Measurements from ENCODE around the gene FNDC1. TPM values are rescaled to one million over a fixed set of nuclear protein-coding genes. Genes with fewer than 3 reads are reported as not detected.

FNDC1 gene
- total and polyA plus RNA-seq, 4 donors = 0.06 to 8.6 (median 0.31) TPM

DNA sequence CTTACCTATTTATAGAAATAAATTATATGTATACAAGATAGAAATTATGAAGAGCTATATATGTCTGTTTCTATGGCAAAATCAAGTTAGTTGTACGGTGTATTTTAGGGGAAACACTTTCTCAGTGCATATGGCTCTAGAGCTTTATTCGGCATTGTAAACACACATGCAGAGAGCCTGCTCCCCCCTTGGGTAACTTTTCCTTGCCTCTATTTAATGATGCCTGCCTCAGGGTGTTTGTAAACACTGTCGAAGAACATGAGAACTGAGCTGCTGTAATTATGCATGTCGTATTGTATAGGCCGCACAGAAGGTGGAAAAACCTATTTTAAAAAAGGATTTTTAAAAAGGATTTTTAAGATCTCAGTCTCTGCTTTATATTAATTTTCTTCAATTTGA is 133.4 kb downstream of the FNDC1 start:
- TF ChIP-seq, protein P1, sequence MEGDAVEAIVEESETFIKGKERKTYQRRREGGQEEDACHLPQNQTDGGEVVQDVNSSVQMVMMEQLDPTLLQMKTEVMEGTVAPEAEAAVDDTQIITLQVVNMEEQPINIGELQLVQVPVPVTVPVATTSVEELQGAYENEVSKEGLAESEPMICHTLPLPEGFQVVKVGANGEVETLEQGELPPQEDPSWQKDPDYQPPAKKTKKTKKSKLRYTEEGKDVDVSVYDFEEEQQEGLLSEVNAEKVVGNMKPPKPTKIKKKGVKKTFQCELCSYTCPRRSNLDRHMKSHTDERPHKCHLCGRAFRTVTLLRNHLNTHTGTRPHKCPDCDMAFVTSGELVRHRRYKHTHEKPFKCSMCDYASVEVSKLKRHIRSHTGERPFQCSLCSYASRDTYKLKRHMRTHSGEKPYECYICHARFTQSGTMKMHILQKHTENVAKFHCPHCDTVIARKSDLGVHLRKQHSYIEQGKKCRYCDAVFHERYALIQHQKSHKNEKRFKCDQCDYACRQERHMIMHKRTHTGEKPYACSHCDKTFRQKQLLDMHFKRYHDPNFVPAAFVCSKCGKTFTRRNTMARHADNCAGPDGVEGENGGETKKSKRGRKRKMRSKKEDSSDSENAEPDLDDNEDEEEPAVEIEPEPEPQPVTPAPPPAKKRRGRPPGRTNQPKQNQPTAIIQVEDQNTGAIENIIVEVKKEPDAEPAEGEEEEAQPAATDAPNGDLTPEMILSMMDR (IDR thresholded peaks at IDR 0.05; ENCODE audit: control extremely low read depth, extremely low read depth) = no peak
- no peak overlapping the region for H3K4me3 ChIP-seq
- 66 to 69% methylated on average over 5 of the region's 5 CpGs for WGBS, 2 donors
- no peak for ATAC-seq (ENCODE audit: insufficient read depth, low FRiP score)
- no peak overlapping the region for H3K27ac ChIP-seq (ENCODE audit: low read depth in 1 of 2, low read length in 1 of 2)
- peaks cover 0 to 4% (median 0%) of the 10 kb centered on the region in 4 donors for H3K9me3 ChIP-seq (ENCODE audit: control insufficient read depth in 4 of 4, insufficient read depth in 3 of 4, low read length in 3 of 4)
- H3K36me3 ChIP-seq (ENCODE audit: control insufficient read depth in 4 of 4, insufficient read depth in 4 of 4, low read length in 4 of 4) = no peaks in the 10 kb centered on the region
- no peak overlapping the region for H3K9ac ChIP-seq (ENCODE audit: insufficient read depth in 1 of 2, low read length in 2 of 2)
- H3K27me3 ChIP-seq (ENCODE audit: control insufficient read depth in 3 of 3, insufficient read depth in 3 of 3, low read length in 2 of 3) = no peaks in the 10 kb centered on the region
- no peaks in the 10 kb centered on the region for H3K4me1 ChIP-seq (ENCODE audit: control insufficient read depth in 5 of 5, insufficient read depth in 5 of 5, low read length in 5 of 5)
- no peak for DNase-seq

DNA sequence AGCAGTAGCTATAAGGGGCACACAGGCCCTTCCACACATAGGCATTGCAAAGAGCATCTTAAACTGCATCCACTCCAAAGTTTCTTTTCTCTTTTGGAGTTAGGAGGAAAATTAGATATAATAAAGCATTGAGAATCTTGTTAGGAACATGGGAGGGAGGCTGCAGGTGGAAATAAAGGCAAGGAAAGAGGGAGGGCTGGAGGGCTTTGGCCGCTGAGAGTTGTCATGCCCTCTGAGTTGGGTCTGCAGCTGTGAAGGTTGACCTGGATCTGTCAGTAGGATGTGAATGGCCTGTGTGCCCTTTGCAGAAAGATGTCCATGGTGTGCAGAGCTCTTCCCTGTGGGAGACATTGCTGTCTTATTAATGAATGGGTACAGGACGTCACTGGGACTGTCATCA is 134.0 kb downstream of the FNDC1 start:
- no peak overlapping the region for H3K9ac ChIP-seq (ENCODE audit: insufficient read depth in 1 of 2, low read length in 2 of 2)
- ATAC-seq (ENCODE audit: insufficient read depth, low FRiP score) = no peak
- DNase-seq = no peak
- TF ChIP-seq, protein P1 (IDR thresholded peaks at IDR 0.05; ENCODE audit: control extremely low read depth, extremely low read depth) = no peak
- no peak overlapping the region for H3K27ac ChIP-seq (ENCODE audit: low read depth in 1 of 2, low read length in 1 of 2)
- no peaks in the 10 kb centered on the region for H3K27me3 ChIP-seq (ENCODE audit: control insufficient read depth in 3 of 3, insufficient read depth in 3 of 3, low read length in 2 of 3)
- no peak overlapping the region for H3K4me3 ChIP-seq
- H3K9me3 ChIP-seq (ENCODE audit: control insufficient read depth in 4 of 4, insufficient read depth in 3 of 4, low read length in 3 of 4) = peaks cover 0 to 4% (median 0%) of the 10 kb centered on the region in 4 donors
- H3K4me1 ChIP-seq (ENCODE audit: control insufficient read depth in 5 of 5, insufficient read depth in 5 of 5, low read length in 5 of 5) = no peaks in the 10 kb centered on the region
- no peaks in the 10 kb centered on the region for H3K36me3 ChIP-seq (ENCODE audit: control insufficient read depth in 4 of 4, insufficient read depth in 4 of 4, low read length in 4 of 4)
- WGBS, 2 donors = 76 to 96% methylated on average over 2 of the region's 2 CpGs

DNA sequence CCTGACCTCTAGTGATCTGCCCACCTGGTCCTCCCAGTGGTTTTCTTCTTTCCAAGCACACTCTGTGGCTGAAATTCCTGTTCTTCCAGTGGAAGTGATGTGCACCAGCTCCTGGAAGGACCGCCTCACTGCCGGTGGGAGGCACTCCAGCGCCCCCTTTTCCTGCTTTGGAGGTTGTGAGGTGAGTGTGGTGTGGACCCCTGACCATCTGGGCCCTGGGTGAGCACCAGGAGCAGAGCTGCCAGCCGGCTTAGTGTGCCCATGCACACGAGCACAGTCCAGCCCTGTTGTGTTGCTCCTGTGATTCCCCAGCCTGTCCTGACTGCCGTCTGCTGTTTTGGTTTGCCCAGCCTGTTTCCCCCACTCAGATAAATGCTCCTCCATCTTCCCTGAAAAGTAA is 134.6 kb downstream of the FNDC1 start:
- no peak for DNase-seq
- TF ChIP-seq, protein P1 (IDR thresholded peaks at IDR 0.05; ENCODE audit: control extremely low read depth, extremely low read depth) = no peak
- no peak overlapping the region for H3K4me3 ChIP-seq
- no peaks in the 10 kb centered on the region for H3K4me1 ChIP-seq (ENCODE audit: control insufficient read depth in 5 of 5, insufficient read depth in 5 of 5, low read length in 5 of 5)
- no peak overlapping the region for H3K27ac ChIP-seq (ENCODE audit: low read depth in 1 of 2, low read length in 1 of 2)
- H3K9ac ChIP-seq (ENCODE audit: insufficient read depth in 1 of 2, low read length in 2 of 2) = no peak overlapping the region
- no peak for ATAC-seq (ENCODE audit: insufficient read depth, low FRiP score)
- WGBS, 2 donors = 80 to 84% methylated on average over 6 of the region's 6 CpGs
- H3K36me3 ChIP-seq (ENCODE audit: control insufficient read depth in 4 of 4, insufficient read depth in 4 of 4, low read length in 4 of 4) = no peaks in the 10 kb centered on the region
- peaks cover 0 to 2% (median 0%) of the 10 kb centered on the region in 4 donors for H3K9me3 ChIP-seq (ENCODE audit: control insufficient read depth in 4 of 4, insufficient read depth in 3 of 4, low read length in 3 of 4)
- no peaks in the 10 kb centered on the region for H3K27me3 ChIP-seq (ENCODE audit: control insufficient read depth in 3 of 3, insufficient read depth in 3 of 3, low read length in 2 of 3)

DNA sequence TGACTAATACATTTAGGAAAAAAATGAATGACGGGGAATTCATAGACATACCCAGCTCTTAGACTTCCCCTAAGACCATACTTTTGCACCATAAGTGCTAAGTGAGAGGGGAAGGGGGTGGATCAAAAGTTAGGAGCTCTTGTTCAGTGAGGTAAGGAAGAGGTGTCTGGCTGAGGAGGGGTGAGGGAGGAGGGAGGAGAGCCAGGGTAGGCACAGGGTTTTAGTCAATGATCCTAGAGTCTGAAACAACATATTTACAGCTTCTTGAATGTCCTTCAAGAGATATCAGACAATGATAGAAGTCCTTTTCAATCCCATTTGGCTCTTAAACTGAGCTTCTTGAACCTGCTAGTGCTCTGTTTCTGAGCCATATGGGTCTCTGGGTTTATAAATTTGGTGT is 135.4 kb downstream of the FNDC1 start:
- no peak overlapping the region for H3K9ac ChIP-seq (ENCODE audit: insufficient read depth in 1 of 2, low read length in 2 of 2)
- H3K27me3 ChIP-seq (ENCODE audit: control insufficient read depth in 3 of 3, insufficient read depth in 3 of 3, low read length in 2 of 3) = no peaks in the 10 kb centered on the region
- H3K4me3 ChIP-seq = no peak overlapping the region
- DNase-seq = no peak
- H3K27ac ChIP-seq (ENCODE audit: low read depth in 1 of 2, low read length in 1 of 2) = no peak overlapping the region
- ATAC-seq (ENCODE audit: insufficient read depth, low FRiP score) = no peak
- no peaks in the 10 kb centered on the region for H3K4me1 ChIP-seq (ENCODE audit: control insufficient read depth in 5 of 5, insufficient read depth in 5 of 5, low read length in 5 of 5)
- no peaks in the 10 kb centered on the region for H3K36me3 ChIP-seq (ENCODE audit: control insufficient read depth in 4 of 4, insufficient read depth in 4 of 4, low read length in 4 of 4)
- WGBS, 2 donors = 84 to 100% methylated on average over 1 of the region's 1 CpG
- TF ChIP-seq, protein P1 (IDR thresholded peaks at IDR 0.05; ENCODE audit: control extremely low read depth, extremely low read depth) = no peak
- H3K9me3 ChIP-seq (ENCODE audit: control insufficient read depth in 4 of 4, insufficient read depth in 3 of 4, low read length in 3 of 4) = no peaks in the 10 kb centered on the region

All from lung (tissue), 12 donors.